ENCODE results near the gene RFPL1.
"Not testable (repeated sequence)": the region's sequence is repeated elsewhere in the genome, so short reads cannot be mapped to it uniquely, and the experiment has no call there.

Gene RFPL1

DNA sequence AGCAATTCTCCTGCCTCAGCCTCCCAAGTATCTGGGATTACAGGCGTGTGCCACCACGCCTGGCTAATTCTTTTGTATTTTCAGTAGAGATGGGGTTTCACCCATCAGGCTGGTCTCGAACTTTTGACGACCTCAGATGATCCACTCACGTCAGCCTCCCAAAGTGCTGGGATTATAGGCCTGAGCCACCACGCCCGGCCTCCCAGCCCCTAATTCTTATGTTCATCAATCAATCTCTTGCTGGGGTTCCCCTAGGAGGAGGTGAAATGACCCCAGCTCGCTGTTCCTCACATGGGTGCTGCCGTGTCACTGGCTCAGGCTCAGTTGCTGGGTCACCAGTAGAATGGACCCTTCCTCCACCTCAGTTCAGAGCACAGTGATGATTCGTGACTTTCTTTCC, at the start of gene RFPL1:
Gene RFPL1, plus strand, starts transcription at position 301 of the 400 bp plus-strand sequence.
- DNase-seq: not testable (repeated sequence)

DNA sequence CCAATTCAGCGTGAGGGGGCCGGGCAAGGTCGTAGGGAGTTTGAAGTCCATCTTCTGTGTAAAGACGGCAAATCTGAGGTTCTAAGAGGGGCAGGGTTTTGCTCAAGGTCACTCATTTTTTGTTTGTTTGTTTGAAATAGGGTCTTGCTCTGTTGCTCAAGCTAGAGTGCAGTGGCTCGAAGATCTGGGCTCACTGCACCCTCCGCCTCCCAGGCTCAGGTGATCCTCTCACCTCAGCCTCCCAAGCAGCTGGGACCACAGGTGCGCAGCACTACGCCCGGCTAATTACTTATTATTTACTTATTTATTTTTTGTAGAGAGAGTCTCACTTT, 49.7 kb upstream of the RFPL1 start:
- DNase-seq: no peak

DNA sequence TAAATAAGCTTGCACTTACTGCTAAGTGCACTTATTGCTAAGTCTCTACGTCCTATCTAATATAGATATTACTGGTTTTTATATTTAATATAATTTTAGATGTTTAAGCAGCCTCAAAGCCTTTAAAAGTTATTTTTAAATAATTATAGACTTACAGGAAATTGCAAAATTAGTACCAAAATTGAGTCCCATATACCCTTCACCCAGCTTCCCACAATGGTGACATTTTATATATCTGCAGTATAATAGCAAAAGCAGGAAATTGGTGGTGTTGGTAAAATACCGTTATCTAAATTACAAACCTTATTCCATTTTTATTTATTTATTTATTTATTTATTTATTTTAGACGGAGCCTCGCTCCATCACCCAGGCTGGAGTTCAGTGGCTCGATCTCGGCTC, 48.1 kb upstream of the RFPL1 start:
- DNase-seq: no peak

DNA sequence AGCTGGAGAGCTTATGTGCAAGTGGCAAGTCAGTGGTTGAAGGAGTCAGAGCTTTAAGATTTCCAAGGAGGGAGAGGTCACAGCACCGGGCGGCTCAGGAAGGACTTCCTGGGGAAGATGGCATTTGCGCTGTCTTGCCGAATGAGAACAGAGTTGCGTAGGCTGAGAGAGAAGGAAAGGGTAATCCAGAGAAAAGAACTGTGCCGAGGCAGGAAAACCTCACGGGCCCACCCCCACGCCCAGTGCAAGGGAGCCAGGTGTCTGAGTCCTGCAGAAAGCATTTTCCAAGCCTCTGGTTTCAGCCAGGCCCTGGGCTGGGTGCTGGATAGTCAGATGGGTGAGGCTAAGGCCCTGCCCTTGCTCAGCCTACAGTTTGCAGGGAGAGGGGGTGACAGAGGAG, 46.8 kb upstream of the RFPL1 start:
- DNase-seq: no peak

DNA sequence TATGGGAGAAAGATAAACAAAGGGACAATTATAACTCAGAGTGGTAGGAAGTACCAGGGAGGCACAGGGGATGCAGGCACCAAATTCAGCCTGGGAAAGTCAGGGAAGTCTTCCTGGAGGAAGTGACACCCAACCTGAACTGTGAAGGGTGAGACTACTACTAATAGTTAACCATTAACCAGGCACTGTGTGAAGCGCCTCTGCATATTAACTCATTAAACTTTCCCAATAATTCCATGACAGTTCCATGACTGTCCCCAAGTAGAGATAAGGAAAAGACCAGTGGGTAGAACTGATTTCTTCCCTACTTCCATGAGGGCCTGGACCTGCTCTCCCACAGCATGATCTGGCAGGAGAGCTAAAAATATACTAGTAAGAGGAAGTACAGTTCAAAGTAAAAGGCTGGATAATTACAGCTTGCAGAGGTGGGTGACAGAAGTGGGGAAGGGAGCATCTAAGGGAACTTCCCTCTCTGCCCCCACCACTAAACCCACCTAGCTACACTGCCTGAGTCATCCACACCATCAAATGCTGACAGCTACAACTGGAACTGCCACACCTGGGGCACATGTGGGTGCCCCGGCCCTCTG, 45.3 kb upstream of the RFPL1 start:
- DNase-seq: no peak

DNA sequence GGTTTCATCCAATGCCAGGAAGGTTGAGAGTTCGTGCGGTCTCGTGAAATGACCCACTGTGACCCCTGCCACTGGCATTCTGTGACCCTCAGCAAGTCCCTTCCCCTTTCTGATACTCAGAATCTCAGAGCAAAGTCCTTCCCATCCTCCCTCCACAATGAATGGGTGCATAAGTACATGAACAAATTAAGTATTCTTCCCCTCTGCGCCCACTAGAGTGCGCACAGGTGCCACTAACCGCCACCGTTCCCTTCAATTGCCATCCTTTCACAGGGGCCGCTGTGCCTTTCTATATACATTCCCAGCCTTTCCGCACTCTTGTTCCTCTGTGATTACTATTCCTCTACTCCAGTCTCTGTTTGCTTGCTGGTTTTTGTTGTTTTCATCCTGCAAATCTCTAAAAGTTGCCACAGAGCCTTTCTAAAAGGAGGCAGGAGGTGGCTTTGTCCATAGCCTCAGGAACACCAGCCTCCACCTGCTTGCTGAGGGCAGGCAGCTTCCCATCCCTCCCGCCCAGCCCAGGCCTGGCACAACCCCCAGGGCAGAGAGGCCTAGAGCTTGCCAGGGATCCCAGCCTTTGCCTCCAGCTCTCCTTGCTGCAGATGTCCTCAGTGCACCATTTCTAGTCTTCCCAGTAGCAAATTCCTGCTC, 43.3 kb upstream of the RFPL1 start:
- peak; percentile 69 for DNase-seq

DNA sequence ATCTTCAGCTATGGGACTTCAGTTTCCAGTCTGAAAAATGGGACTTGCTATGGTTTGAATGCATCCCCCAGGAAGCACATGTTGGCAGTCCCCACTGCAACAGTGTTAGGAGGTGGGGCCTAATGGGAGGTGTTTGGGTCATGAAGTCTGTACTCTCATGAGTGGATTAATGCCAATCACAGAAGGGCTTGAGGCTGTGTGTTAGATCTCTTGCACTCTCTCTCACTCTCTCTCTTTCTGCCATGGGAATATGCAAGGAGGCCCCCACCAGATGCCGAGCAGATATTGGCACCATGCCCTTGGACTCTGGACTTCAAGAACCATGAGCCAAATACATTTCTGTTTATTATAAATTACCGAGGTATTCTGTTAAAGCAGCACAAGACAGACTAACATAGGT, 42.3 kb upstream of the RFPL1 start:
- DNase-seq: no peak

DNA sequence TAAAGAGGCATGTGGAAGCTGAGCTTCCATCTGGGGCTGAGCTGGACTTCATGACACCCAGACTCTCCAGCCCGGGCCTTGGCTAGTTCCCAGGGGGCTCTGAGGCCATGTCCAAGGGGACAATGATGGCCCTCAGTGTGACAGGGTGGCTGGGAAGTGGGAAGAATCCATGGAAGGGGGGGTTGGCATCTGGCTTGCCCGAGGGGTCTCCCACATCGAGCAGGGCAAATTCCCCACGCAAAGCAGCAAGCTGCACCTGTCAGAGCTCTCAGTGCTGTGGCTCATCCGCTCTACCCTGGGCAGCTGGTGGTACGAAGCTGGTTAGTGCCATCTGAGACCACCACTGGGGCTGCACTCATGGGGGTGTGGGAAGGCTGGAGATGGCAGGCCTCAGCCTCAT, 40.6 kb upstream of the RFPL1 start:
- DNase-seq: no peak

DNA sequence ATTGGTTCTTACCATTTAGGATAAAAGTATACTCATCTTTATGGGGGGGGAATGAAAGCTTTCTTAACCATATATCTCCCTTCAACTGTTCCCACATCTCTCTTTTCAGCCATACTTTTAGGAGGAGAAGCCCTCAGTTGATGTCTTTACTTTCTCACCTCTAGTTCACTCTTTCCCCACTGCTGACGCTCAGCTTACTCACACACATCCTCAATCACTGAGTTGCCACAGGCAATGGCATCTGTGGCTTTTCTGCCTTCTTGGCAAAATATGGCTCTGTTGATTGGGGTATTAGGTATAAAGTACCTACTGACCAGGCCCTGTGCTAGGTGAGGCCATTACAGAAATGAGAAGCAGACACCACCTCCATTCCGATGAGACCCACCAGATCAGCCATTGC, 37.8 kb upstream of the RFPL1 start:
- no peak for DNase-seq

DNA sequence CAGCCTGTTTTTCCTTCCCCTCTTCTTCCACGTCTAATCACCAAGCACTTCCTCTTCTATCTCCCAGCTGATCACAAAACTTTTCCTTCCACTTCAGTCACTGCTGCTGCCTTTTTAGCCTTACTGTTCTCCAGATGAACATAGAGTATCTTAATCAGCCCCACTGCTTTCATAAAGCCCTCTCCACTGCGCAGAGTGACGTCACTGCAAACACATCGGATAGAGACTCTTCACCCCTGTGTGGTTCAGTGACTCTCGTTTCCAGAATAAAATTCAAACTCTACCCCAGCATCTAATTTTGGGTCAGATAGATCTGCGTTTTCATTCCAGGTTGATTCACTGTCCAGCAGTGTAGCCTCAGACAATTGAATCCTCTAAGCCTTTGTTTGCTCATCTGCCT, 36.8 kb upstream of the RFPL1 start:
- DNase-seq: not testable (repeated sequence)

DNA sequence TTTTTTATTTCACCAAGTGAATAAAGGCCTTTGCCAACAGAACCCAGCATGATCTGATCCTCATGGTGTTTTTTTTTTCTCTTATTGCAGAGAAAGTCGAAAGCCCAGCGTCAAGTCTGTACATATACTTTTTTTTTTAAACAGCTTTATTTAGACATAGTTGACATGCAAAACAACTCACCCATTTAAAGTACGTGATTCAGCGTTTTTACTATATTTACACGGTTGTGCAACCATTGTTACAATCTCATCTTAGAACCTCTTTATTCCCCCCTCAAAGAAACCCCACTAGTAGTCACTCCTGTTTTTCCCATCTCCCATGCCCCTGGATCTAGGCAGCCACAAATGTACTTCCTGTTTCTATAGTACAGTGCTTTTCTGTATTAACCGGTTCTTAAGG, 29.4 kb upstream of the RFPL1 start:
- DNase-seq: no peak

DNA sequence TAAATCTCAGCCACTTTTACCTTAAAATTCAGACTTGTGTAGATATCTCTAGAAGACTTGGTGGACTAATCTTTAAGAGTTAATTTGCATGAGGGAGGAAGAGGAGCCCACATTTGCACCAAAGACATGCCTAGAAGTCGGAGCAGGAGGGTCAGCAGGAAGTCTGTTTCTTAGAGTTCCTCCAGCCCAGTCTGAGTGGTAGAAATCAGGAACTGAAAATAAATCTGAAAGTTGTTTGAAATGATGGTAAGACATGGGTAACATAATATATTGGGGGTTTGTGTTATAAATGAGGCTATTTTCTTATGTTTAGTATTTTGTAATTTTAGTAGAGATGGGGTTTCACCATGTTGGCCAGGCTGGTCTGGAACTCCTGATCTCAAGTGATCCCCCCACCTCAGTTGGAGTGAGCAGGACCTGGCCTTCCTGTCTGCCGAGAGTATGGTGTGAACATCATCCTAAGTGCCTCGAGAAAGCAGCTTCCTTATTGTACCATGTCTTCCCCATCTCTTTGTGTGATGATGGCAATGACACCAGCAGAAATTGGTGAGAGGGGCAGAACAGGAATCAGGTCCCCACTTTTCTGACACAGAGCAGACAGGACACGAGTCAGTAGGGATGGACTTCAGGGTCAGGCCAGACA, 26.7 kb upstream of the RFPL1 start:
- DNase-seq: not testable (repeated sequence)

DNA sequence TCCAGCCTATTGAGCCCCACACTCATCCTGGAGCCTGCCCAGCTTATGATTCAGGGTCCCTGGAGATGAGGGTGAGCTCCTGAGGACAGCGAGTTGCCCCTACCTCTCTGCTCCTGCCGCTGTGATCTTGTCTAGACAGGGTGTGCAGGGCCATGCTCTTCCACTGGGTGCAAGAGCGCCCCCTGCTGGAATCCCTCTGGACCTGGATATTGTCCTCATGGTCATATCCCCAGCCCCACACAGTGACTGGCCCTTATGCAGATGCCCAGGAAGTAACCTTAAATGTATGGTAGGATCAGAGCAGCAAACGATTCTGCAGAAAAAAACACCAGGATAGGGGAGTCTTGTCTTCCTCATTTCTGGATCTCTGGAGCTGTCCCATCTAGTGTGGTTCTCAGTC, 25.6 kb upstream of the RFPL1 start:
- not testable (repeated sequence) for DNase-seq

DNA sequence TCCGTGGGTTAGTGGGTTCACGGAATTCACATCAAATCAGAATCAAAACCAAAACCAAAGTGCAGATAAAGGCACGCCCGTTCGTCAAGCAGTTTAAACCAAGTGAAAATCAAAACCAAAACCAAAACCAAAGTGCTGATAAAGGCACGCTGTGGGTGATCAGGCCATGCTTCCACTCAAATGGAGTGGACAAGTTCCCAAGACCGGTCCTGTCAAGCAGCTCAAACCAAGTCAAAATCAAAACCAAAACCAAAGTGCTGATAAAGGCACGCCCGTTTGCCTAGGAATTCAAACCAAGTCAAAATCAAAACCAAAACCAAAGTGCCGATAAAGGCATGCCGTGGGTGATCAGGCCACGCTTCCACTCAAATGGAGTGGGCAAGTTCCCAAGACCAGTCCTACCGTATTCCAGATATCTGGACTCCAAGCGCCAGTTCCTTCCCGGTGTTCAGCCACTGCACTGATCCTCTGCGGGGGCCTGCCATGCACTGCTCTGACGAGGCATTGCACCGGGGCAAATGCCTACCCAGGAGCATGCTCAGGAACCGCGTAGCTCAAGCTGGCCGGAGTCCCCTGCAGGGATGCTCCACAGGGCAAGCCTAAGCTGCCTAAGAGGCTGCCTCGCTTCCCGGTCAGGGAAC, 23.3 kb upstream of the RFPL1 start:
- DNase-seq: not testable (repeated sequence)

DNA sequence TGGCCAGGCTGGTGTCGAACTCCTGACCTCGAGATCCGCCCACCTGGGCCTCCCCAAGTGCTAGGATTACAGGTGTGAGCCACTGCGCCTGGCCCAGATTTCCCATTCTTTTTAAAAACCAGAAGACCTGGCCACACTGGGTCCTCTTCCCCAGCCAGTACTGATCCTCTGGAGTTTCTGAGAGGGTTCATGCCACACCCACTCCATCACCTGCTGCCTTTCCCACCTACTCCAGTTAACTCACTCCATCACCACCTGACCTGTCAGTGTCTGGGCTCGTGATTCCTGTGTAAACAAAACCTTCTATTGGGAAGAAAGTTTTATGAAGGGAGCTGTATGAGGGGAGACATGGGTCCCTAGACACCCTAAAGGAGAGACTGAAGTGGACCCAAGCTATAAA, 19.7 kb upstream of the RFPL1 start:
- DNase-seq: not testable (repeated sequence)

DNA sequence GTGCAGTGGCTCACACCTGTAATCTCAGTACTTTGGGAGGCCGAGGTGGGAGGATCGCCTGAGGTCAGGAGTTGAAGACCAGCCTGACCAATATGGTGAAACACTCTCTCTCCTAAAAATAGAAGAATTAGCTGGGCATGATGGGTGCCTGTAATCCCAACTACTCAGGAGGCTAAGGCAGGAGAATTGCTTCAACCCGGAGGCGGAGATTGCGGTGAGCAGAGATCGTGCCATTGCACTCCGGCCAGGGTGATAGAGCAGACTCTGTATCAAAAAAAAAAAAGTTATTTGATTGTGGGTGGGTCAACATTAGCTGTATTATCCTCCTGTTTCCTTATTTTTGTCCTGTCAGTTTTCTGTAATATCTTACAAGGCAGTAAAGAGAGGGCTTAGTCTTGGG, 11.9 kb upstream of the RFPL1 start:
- no peak for DNase-seq

DNA sequence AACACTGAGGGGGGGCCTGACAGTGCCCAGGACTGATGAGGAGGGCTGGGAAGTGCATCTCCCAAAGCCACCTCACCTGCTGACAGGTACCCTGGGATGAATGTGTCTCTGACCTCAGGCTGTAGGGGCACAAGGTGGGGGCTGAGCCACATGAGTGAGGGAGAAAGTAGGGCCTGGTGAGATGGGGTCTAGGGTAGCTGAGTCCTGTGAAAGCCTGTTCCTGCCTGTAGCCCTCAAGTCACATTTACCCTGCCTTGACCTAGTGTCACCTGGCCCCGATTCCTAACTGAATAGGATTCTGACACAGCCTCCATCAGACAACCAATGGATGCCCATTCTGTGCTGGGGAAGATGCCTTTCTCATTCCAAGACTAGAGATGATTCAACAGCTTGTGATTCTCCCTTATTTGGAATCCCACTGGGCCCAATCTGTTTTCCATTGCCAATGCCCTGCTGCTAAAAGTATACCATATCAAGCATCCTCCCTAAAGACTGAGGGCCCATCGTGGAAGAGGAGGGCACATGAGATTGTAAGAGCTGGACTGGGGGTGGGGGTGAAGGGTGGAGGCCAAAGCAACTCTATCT, 11.1 kb upstream of the RFPL1 start:
- no peak for DNase-seq

DNA sequence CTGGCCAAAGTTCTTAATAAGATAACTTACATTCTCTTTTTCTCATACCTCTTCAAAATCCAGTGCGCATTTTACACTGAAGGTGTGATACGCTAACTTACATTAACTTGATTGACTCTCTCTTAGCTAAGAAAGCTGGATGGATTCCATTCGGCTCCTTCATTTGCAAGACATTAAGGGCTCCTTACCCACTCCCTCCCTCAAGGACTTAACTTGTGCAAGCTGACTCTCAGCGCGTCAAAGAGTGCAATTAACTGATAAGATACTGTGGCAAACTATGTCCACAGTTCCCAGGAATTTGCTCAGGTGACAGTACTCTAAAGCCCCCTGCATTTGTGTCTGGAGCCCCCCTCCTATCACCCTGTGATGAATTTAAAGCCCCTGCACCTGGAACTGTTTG, 6.4 kb upstream of the RFPL1 start:
- DNase-seq: no peak

DNA sequence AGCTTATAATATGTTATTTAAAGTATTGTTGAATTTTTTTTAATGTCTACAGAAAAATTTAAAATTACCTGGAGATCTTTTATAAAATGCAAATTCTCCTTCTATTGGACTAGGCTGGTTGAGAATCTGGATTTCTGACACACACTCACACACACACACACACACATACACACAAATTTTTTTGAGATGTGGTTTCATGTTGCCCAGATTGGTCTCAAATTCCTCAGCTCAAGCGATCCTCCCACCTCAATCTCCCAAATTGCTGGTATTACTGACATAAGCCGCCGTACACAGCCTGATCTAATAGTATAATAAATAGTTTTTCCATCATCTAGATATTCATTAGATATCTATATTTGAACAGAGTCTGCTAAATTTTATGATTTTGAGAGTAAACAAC, 4.5 kb upstream of the RFPL1 start:
- DNase-seq: no peak

DNA sequence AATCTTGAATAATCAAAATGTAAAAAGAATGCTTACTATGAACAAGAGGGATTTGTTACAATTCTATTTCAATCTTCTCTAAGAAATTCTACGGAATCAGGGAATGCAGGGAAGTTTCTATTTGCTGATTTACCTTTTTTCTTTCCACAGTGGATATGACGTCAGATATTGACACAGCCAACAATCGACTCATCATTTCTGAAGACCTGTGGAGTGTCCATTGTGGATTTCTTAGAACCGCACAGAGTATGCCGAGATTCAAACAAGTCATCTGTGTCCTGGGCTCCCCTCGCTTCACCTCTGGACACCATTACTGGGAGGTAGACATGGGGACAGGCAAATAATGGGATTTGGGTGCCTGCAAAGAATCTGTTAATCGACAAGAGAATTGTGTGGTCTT, 4.1 kb upstream of the RFPL1 start:
- DNase-seq: no peak

DNA sequence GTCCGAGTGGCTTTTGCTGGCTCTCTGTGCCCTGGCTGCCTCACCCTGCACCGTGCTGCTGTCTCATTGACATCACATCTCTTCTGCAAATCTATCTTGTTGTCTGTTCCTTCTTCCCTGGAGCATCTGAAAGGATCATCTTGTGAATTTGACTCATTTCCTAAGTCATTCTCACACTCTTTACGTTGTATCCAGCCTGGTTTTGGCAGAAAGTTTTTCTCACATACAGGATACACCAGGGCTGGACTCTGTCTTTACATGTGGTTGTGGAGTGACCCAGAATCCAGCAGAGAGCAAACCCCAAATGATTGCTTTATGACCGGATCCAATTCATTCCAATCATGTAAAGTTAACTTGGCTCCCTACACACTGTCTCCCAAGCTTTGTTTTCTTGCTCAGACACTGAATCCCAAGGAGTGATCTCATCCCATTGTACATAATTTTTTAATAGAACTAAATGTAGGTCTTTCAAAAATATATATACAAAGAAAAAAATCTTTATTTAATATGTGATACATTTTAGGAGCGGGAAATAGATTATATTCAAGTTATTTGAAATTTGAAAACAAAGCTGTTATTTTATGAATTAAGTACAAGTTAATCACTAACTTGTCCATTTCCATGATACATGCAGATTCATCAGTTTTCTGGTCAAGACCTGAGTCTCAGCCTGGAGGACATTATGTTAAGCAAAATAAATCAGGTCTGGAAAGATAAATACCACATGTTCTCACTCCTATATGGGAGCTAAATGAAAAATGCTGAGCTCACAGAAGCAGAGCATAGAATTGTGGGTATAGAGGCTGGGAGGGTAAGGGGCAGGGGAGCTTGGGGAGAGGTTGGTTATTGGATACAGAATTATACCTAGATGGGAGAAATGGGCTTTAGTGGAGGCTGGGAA, 2.9 kb upstream of the RFPL1 start:
- DNase-seq: no peak

DNA sequence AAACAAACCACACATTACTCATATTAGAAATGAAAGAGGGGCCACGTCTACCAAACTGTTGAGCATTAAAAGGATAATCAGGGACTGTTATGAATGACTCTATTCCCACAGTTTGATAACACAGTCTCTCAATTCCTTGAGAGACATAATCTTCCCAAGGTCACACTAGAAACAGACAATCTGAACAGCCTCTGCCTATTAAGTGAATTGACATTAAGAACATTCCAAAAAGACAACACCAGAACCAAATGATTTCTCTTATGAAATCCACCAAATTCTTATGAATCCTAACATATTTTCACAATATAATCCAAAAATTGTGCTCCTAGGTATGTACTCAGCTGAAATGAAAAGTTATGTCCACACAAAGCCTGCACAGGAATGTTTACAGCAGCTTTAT, 4.6 kb downstream of the RFPL1 start:
- DNase-seq: no peak

DNA sequence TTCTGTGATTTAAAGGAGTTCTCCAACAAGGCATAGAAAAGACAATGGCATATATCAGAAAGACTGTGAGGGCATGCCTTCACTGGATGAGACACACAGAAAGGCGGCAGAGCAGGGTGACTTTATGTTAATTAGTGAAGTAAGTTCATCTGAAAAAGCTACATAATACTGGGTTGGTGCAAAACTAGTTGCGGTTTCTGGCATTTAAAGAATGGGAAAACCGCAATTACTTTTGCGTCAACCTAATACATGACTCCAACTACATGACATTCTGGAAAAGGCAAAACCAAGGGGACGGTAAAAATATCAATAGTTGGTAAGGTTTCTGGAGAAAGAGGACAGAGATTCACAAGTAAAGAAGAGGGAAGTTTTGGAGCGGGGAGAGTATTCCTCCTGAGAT, 5.1 kb downstream of the RFPL1 start:
- DNase-seq: peak; percentile 58

Data from kidney glomerular epithelial cell (primary cell).